Small intestine (tissue), 7 donors: Measurements from ENCODE around the gene KHDRBS2. TPM values are rescaled to one million over a fixed set of nuclear protein-coding genes. Genes with fewer than 3 reads are reported as not detected.

Source experiments
- DNase-seq, 2 donors: peaks; one replicate each; pipeline versions ENCODE4 v3.0.0 to v3.0.0-alpha.2; 2013
- FAIRE-seq: peaks from 2 replicates; lab custom pipeline; 2012; peaks lifted over from hg19 to GRCh38; lab: Jason Lieb, UNC
- H3K27ac ChIP-seq, 3 donors: one replicate each; pipeline ENCODE4 v1.5.1; 2013; ENCODE audit warnings: low read length in 2 of 3, mild to moderate bottlenecking in 2 of 3, control low read depth in 1 of 3, inconsistent platforms in 1 of 3, low read depth in 1 of 3, moderate library complexity in 1 of 3
- H3K27me3 ChIP-seq, 3 donors: one replicate each; pipeline ENCODE4 v1.6.1; 2013; ENCODE audit warnings: low read length in 3 of 3, inconsistent platforms in 1 of 3; ENCODE audit not compliant: control insufficient read depth in 3 of 3, insufficient read depth in 3 of 3
- H3K36me3 ChIP-seq, 3 donors: one replicate each; pipeline ENCODE4 v1.6.1; 2013; ENCODE audit warnings: low read length in 3 of 3, inconsistent platforms in 1 of 3, low read depth in 1 of 3, mild to moderate bottlenecking in 1 of 3, moderate library complexity in 1 of 3; ENCODE audit not compliant: control insufficient read depth in 3 of 3, insufficient read depth in 2 of 3
- H3K4me1 ChIP-seq, 3 donors: one replicate each; pipeline ENCODE4 v1.6.1; 2013; ENCODE audit warnings: low read length in 2 of 3, inconsistent platforms in 1 of 3, low read depth in 1 of 3, mild to moderate bottlenecking in 1 of 3, moderate library complexity in 1 of 3; ENCODE audit not compliant: control insufficient read depth in 3 of 3, insufficient read depth in 2 of 3
- H3K4me3 ChIP-seq, 3 donors: one replicate each; pipeline ENCODE4 v1.5.1; 2013; ENCODE audit warnings: low read length in 3 of 3, control low read depth in 1 of 3, inconsistent platforms in 1 of 3, low read depth in 1 of 3, mild to moderate bottlenecking in 1 of 3, moderate library complexity in 1 of 3
- H3K9me3 ChIP-seq, 2 donors: one replicate each; pipeline ENCODE4 v1.6.1; 2013; ENCODE audit warnings: low read depth in 1 of 2, low read length in 1 of 2; ENCODE audit not compliant: control insufficient read depth in 2 of 2, insufficient read depth in 1 of 2
- WGBS, 3 donors: extraction: QIAGEN DNeasy Blood & Tissue Kit; methylation state at CpG; one replicate each; pipeline ENCODE4 v1.1.7; 2013; 5-methylcytosine and 5-hydroxymethylcytosine counted together
- polyA plus RNA-seq, 4 donors: library from polyadenylated mRNA; stranded (reverse) in 3 of 4; unstranded in 1 of 4; fragments of 200-250 nt in 3 of 4; fragments of 120-200 nt in 1 of 4; gene quantifications; one replicate each; pipeline versions ENCODE4 v1.2.1 to v1.2.3, GENCODE V29; 2013
- donor health status: healthy with polysubstance abuse.
- donor health status: control.
- donor health status: control.
- donor health status: Bipolar disorder and iron deficiency.
- donor health status: healthy.

Gene KHDRBS2
- polyA plus RNA-seq, 4 donors = 0.19 to 9.0 TPM; not detected in 2

- WGBS, 3 donors = 35 to 57% (median 56%) methylated on average over 1 of the region's 1 CpG
- no peaks in the 10 kb centered on the region for H3K27me3 ChIP-seq
- FAIRE-seq (no peak), DNase-seq (no peak)
- no peak overlapping the region for H3K4me3 ChIP-seq
- no peaks in the 10 kb centered on the region for H3K36me3 ChIP-seq
- H3K27ac ChIP-seq = no peak overlapping the region
- H3K4me1 ChIP-seq = no peaks in the 10 kb centered on the region
- H3K9me3 ChIP-seq = no peaks in the 10 kb centered on the region
These were observed 308.1 kb downstream of the KHDRBS2 start for GRCh38 chr6:61977947-61978346.

GRCh38 chr6:61977099-61977498 lies 308.9 kb downstream of the KHDRBS2 start:
- Histone ChIP-seq H3K4me3 (no peak overlapping the region), H3K36me3 (no peaks in the 10 kb centered on the region), H3K4me1 (no peaks in the 10 kb centered on the region), H3K27me3 (no peaks in the 10 kb centered on the region), H3K9me3 (no peaks in the 10 kb centered on the region), H3K27ac (no peak overlapping the region)
- FAIRE-seq (no peak), DNase-seq (no peak)
- 40 to 78% (median 69%) methylated on average over 1 of the region's 1 CpG for WGBS, 3 donors

- Histone ChIP-seq H3K9me3 (peaks cover 0 to 13% of the 10 kb centered on the region in 2 donors), H3K27ac (no peak overlapping the region), H3K4me3 (no peak overlapping the region), H3K36me3 (no peaks in the 10 kb centered on the region), H3K27me3 (no peaks in the 10 kb centered on the region), H3K4me1 (no peaks in the 10 kb centered on the region)
- FAIRE-seq (no peak), DNase-seq (no peak)
- WGBS, 3 donors = 91 to 96% (median 96%) methylated on average over 2 of the region's 2 CpGs
These were observed 326.8 kb downstream of the KHDRBS2 start for GRCh38 chr6:61959196-61959595.

DNA sequence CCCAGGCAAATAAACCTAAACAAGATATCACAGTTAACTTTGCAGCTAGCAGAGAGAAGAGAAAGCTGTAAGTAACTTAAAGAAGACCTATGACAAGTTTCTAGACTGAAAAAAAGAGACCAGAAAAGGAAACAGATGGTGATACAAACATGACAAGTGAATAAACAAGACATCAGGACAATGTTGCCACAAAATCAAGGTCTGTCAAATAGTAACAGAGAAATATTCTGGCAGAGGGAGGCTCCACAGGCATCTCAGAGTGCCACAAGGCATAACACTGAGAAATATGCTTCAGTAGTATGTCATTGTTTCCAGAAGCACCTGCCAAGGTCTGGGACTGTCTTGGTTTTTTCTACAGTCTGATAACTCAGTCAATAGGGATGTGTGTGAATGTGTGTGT lies 332.2 kb downstream of the KHDRBS2 start:
- DNase-seq = no peak
- Histone ChIP-seq H3K27me3 (no peaks in the 10 kb centered on the region), H3K4me1 (peaks cover 0 to 15% (median 0%) of the 10 kb centered on the region in 3 donors), H3K4me3 (no peak overlapping the region), H3K27ac (no peak overlapping the region), H3K36me3 (no peaks in the 10 kb centered on the region), H3K9me3 (peaks cover 0 to 13% of the 10 kb centered on the region in 2 donors)
- no peak for FAIRE-seq

- Histone ChIP-seq H3K27me3 (no peaks in the 10 kb centered on the region), H3K36me3 (no peaks in the 10 kb centered on the region), H3K4me3 (no peak overlapping the region), H3K9me3 (peaks cover 0 to under 1% of the 10 kb centered on the region in 2 donors), H3K4me1 (peaks cover 0 to 15% (median 0%) of the 10 kb centered on the region in 3 donors), H3K27ac (peak overlapping the region in 1 of 3 donors; percentile 5)
- 4 to 29% (median 8%) methylated on average over 1 of the region's 1 CpG for WGBS, 3 donors
- DNase-seq = peak in 1 of 2 donors; percentile 72
- no peak for FAIRE-seq
These were observed 334.4 kb downstream of the KHDRBS2 start for GRCh38 chr6:61951586-61951985.

GRCh38 chr6:61950811-61951210 lies 335.2 kb downstream of the KHDRBS2 start:
- Histone ChIP-seq H3K4me1 (peaks cover 0 to 15% (median 0%) of the 10 kb centered on the region in 3 donors), H3K27ac (no peak overlapping the region), H3K36me3 (no peaks in the 10 kb centered on the region), H3K27me3 (no peaks in the 10 kb centered on the region), H3K4me3 (no peak overlapping the region), H3K9me3 (no peaks in the 10 kb centered on the region)
- WGBS, 3 donors = 78 to 93% (median 80%) methylated on average over 1 of the region's 1 CpG
- no peak for DNase-seq
- FAIRE-seq = no peak

GRCh38 chr6:61949971-61950370 lies 336.1 kb downstream of the KHDRBS2 start:
- Histone ChIP-seq H3K9me3 (no peaks in the 10 kb centered on the region), H3K4me1 (peaks cover 0 to 15% (median 0%) of the 10 kb centered on the region in 3 donors), H3K4me3 (no peak overlapping the region), H3K27me3 (no peaks in the 10 kb centered on the region), H3K27ac (no peak overlapping the region), H3K36me3 (no peaks in the 10 kb centered on the region)
- FAIRE-seq (no peak), DNase-seq (peak in 1 of 2 donors; percentile 7)
- WGBS, 3 donors = 33 to 57% (median 41%) methylated on average over 1 of the region's 1 CpG

- no peak overlapping the region for H3K4me3 ChIP-seq
- peak overlapping the region in 1 of 3 donors; percentile 3 for H3K27ac ChIP-seq
- FAIRE-seq = no peak
- peaks cover 0 to 15% (median 0%) of the 10 kb centered on the region in 3 donors for H3K4me1 ChIP-seq
- H3K36me3 ChIP-seq = no peaks in the 10 kb centered on the region
- H3K9me3 ChIP-seq = no peaks in the 10 kb centered on the region
- peak in 1 of 2 donors; percentile 66 for DNase-seq
- no peaks in the 10 kb centered on the region for H3K27me3 ChIP-seq
These were observed 336.9 kb downstream of the KHDRBS2 start for GRCh38 chr6:61949161-61949560.

DNA sequence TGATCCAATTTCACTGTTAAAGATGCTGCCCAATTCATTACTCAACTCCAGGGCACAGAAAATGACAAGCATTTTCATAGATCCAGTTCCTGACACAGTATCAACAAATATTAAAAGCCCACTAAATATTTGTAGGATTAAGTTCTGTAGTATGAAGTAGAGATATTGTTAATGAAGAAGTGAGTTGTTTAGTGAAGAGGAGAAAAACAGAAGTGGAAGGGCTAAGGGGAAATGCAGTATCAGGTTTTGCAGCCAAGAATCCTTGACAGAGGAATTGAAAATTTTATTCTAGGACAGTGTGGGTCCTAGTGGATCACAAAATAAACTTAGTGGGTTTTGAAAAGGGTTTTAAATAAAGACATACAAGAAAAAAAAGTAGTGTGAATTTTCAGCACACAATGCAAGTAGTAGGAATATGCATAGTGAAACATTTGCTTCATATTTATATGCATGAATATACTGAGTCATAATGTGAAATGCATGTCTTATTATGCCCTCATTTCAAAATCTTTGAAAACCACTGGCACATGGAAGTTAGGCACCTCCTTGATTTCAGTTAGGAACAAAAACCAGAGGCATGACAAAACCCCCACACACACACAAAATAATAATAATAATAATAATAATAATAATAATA lies 338.6 kb downstream of the KHDRBS2 start:
- FAIRE-seq (no peak), DNase-seq (no peak)
- Histone ChIP-seq H3K27ac (no peak overlapping the region), H3K27me3 (no peaks in the 10 kb centered on the region), H3K9me3 (no peaks in the 10 kb centered on the region), H3K4me3 (no peak overlapping the region), H3K36me3 (no peaks in the 10 kb centered on the region), H3K4me1 (peaks cover 0 to 7% (median 0%) of the 10 kb centered on the region in 3 donors)
